ENCODE data around the gene POU2AF1. TPM values are rescaled to one million over a fixed set of nuclear protein-coding genes. Genes with fewer than 3 reads are reported as not detected.

Gene POU2AF1
- total and polyA plus RNA-seq, 2 of the 13 experiments (the other 11 are each of a cell fraction or from before 2014, with no cell fraction given) = 1.9 to 3.6 TPM

DNA sequence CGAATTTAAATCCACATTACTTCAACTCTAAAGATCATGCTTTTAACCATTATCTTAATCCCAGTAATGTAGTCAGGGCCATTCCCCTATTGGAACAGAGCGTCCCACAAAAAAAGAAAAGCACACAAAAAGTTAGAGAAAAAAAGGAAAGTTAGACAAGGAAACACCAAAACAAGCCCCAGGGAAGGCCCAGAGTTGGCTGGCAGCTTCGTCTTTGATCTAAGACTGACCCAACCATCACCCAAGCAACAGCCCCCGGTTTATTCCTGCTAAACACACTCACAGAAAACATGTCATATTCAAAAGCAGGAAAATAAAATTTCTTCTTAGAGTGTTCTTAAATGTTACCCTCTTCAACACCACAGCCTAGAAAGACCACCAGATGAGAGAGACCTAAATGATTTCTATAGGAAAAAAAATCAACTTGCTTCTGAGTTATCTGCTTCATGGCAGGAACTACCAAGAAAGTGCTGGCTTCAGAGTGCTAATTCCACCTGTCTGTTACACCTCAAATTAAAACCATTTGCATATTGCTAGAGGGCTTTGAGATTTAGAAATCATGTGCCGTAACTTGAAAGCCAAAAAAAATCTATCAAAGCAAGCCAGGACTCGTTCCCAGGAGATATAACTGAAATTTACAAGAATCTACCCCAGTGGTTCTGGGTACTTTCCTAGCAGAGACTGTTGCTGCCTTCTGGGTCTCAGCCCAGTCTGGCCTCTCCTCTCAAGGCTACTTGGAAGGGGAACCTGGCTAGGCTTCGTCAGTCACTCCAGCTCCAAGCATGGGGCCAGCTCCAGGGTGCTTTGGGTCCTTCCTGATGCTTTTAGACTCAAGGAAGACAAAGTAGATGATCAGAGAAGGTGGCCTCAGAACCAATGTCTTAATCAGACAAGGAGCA, 49.5 kb downstream of the POU2AF1 start (continued):
- TF ChIP-seq, protein P1, sequence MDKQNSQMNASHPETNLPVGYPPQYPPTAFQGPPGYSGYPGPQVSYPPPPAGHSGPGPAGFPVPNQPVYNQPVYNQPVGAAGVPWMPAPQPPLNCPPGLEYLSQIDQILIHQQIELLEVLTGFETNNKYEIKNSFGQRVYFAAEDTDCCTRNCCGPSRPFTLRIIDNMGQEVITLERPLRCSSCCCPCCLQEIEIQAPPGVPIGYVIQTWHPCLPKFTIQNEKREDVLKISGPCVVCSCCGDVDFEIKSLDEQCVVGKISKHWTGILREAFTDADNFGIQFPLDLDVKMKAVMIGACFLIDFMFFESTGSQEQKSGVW (CRISPR knock-in tag; IDR thresholded peaks at IDR 0.05; ENCODE audit: borderline replicate concordance) = no peak
- TF ChIP-seq KMT2B (CRISPR knock-in tag; IDR thresholded peaks at IDR 0.05) = no peak
- TF ChIP-seq, protein P2, sequence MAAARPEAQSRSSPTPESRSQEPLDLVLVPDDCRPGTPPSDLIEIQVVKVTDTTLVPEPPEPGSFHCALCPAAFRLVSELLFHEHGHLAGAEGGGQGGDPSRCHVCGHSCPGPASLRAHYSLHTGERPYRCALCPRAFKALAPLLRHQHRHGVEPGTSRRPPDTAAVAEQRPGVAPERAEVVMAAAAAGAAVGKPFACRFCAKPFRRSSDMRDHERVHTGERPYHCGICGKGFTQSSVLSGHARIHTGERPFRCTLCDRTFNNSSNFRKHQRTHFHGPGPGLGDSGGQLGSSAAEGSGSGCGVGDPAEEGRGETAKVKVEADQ (CRISPR knock-in tag; IDR thresholded peaks at IDR 0.05; ENCODE audit: borderline replicate concordance) = no peak
- TF ChIP-seq ZNF567 (CRISPR knock-in tag; IDR thresholded peaks at IDR 0.05; ENCODE audit: borderline replicate concordance) = no peak

DNA sequence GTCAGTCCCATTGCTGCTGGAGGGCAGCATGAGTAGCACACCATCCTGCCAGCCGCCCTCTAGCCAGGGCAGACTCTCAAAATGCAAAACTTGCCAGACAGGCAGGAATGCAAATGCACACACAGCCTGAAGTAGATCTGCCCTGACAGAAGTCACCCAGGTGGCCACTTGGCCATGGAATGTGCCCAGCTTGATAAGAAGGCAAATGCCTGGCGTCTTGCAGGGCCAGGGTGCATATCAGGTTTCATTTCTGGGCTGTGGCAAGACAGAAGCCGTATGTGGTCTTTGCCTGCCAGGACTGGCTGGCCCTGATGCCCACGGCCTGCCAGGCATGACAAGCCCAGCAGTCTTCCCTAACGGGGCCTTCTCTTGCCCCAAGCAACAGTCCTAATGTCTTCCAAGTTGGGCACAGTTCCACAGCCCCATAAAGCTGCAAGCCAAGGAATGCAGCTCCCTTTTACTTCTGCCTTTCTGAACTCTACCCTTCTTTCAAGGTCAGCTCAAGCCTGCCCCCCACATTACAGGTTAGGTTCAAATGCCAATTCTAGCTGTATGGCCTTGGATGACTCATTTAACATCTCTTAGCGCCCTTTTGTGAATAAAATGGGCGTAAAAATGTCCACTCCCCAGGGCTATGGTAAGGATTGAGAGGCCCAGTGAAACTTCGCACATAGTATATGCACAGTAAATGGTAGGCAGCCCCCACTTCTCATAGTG, 51.0 kb downstream of the POU2AF1 start:
- no peaks in the 10 kb centered on the region for H4K20me1 ChIP-seq (ENCODE audit: insufficient read depth, low read length)
- FAIRE-seq (no peak), DNase-seq (ENCODE audit: low spot score) (no peak), ATAC-seq (no peak)
- no peak overlapping the region for H3K27ac ChIP-seq (ENCODE audit: extremely low read length, insufficient read depth, low read length)
- WGBS (ENCODE audit: low lambda C conversion rate) = 65% methylated on average over 3 of the region's 8 CpGs
- intact Hi-C loops (cut with micrococcal nuclease; ENCODE audit: unreplicated experiment) (no loop called here), in situ Hi-C loops (cut with HindIII; ENCODE audit: extremely low pct_ligation_motif_present, low pct_unique_long_range_greater_than_20kb) (no loop called here)
- no peaks in the 10 kb centered on the region for H3K36me3 ChIP-seq (replicated peaks in 1 of 2; ENCODE audit: control insufficient read depth in 1 of 2, insufficient read depth in 2 of 2, low read length in 2 of 2)
- no TSS peak for BruUV-seq (replicated peaks)
- ChIA-PET POLR2A (interaction anchor here (2.3 kb wide), 1 partner anchor 8 kb away, joined by 12 read pairs; no protein-coding TSS in a partner anchor), CTCF (ENCODE audit: low intra/inter-chr PET ratio, low total read pairs) (no interaction called here)
- no peaks in the 10 kb centered on the region for H3K27me3 ChIP-seq (ENCODE audit: control insufficient read depth in 1 of 2, insufficient read depth in 2 of 2, low read length in 2 of 2)
- no peak overlapping the region for H3K4me3 ChIP-seq (replicated peaks in 1 of 3; ENCODE audit: insufficient read depth in 1 of 3, low read depth in 2 of 3, low read length in 3 of 3)
- no peak overlapping the region for H2AFZ ChIP-seq (ENCODE audit: low read length)
- no peaks in the 10 kb centered on the region for H3K9me3 ChIP-seq (ENCODE audit: low read length)
- H3K4me2 ChIP-seq (ENCODE audit: low read depth, low read length) = no peak overlapping the region
- no peak overlapping the region for H3K9ac ChIP-seq (ENCODE audit: insufficient read depth, low read depth, low read length)
- H3K4me1 ChIP-seq (ENCODE audit: insufficient read depth, low read length) = peaks cover 68% of the 10 kb centered on the region
- H3K79me2 ChIP-seq (ENCODE audit: insufficient read depth, low read length) = no peaks in the 10 kb centered on the region
- TF ChIP-seq, protein P3, sequence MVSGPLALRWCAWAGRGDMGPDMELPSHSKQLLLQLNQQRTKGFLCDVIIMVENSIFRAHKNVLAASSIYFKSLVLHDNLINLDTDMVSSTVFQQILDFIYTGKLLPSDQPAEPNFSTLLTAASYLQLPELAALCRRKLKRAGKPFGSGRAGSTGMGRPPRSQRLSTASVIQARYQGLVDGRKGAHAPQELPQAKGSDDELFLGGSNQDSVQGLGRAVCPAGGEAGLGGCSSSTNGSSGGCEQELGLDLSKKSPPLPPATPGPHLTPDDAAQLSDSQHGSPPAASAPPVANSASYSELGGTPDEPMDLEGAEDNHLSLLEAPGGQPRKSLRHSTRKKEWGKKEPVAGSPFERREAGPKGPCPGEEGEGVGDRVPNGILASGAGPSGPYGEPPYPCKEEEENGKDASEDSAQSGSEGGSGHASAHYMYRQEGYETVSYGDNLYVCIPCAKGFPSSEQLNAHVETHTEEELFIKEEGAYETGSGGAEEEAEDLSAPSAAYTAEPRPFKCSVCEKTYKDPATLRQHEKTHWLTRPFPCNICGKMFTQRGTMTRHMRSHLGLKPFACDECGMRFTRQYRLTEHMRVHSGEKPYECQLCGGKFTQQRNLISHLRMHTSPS (CRISPR knock-in tag; IDR thresholded peaks at IDR 0.05; ENCODE audit: low read depth) = peak; percentile 58; the same call in 1 of the 2 replicates
- no peak for TF ChIP-seq TP53 (CRISPR knock-in tag; conservative IDR thresholded peaks at IDR 0.05)
- no peak for TF ChIP-seq TMF1 (CRISPR knock-in tag; IDR thresholded peaks at IDR 0.05; ENCODE audit: low read depth)
- no peak for TF ChIP-seq ZNF329 (CRISPR knock-in tag; IDR thresholded peaks at IDR 0.05; ENCODE audit: low read depth)
- peak; percentile 87; the same call in 1 of the 2 replicates for TF ChIP-seq HNRNPL (IDR thresholded peaks at IDR 0.05; ENCODE audit: low read depth, low read length)
- TF ChIP-seq ZNF317 (CRISPR knock-in tag; IDR thresholded peaks at IDR 0.05) = no peak
- TF ChIP-seq HOXA7 (CRISPR knock-in tag; IDR thresholded peaks at IDR 0.05) = no peak
- no peak for TF ChIP-seq HDAC2 (CRISPR knock-in tag; IDR thresholded peaks at IDR 0.05)
- TF ChIP-seq, protein P4, sequence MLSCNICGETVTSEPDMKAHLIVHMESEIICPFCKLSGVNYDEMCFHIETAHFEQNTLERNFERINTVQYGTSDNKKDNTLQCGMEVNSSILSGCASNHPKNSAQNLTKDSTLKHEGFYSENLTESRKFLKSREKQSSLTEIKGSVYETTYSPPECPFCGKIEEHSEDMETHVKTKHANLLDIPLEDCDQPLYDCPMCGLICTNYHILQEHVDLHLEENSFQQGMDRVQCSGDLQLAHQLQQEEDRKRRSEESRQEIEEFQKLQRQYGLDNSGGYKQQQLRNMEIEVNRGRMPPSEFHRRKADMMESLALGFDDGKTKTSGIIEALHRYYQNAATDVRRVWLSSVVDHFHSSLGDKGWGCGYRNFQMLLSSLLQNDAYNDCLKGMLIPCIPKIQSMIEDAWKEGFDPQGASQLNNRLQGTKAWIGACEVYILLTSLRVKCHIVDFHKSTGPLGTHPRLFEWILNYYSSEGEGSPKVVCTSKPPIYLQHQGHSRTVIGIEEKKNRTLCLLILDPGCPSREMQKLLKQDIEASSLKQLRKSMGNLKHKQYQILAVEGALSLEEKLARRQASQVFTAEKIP (CRISPR knock-in tag; IDR thresholded peaks at IDR 0.05; ENCODE audit: borderline replicate concordance) = no peak
- TF ChIP-seq PHF8 (CRISPR knock-in tag; IDR thresholded peaks at IDR 0.05) = no peak
